CD4-positive, alpha-beta memory T cell (primary cell): Measurements from ENCODE around the gene LRRC45. TPM values are rescaled to one million over a fixed set of nuclear protein-coding genes. Genes with fewer than 3 reads are reported as not detected.

Experiments
- CTCF ChIA-PET: fragments of 350-600 bp; sonication (Branson Sonifier 250); formaldehyde crosslinking; loops from one replicate; lab custom pipeline; 2021; ENCODE audit warnings: inconsistent platforms; ENCODE audit not compliant: partially characterized antibody; lab: Charles Lee
- POLR2A ChIA-PET: fragments of 350-600 bp; sonication (Branson Sonifier 250); formaldehyde crosslinking; loops from one replicate; lab custom pipeline; 2021; ENCODE audit not compliant: partially characterized antibody; lab: Charles Lee
- DNase-seq, 5 donors: peaks; one replicate each; pipeline versions ENCODE4 v3.0.0 to v3.0.0-alpha.2; 2020 to 2022; ENCODE audit warnings: mixed read lengths in 1 of 5
- H3K27ac ChIP-seq: one replicate; pipeline ENCODE4 v1.7.0; 2013; ENCODE audit warnings: low read depth, low read length
- H3K27me3 ChIP-seq: 2 replicates; pipeline ENCODE4 v1.7.0; 2013; ENCODE audit warnings: mild to moderate bottlenecking, low read length, moderate library complexity; ENCODE audit not compliant: insufficient read depth
- H3K36me3 ChIP-seq: 2 replicates; pipeline ENCODE4 v1.7.0; 2013; ENCODE audit warnings: mild to moderate bottlenecking, low read length, moderate library complexity; ENCODE audit not compliant: insufficient read depth
- H3K4me1 ChIP-seq: 2 replicates; pipeline ENCODE4 v1.7.0; 2013; ENCODE audit warnings: mild to moderate bottlenecking, low read length, moderate library complexity; ENCODE audit not compliant: insufficient read depth
- H3K4me3 ChIP-seq, 2 donors: one replicate each; pipeline ENCODE4 v1.7.0; 2013; ENCODE audit warnings: low read length in 2 of 2, mild to moderate bottlenecking in 1 of 2
- H3K9me3 ChIP-seq, 2 donors: one replicate each; pipeline ENCODE4 v1.7.0; 2013; ENCODE audit warnings: low read length in 2 of 2, control low read depth in 1 of 2; ENCODE audit not compliant: control insufficient read depth in 1 of 2
- H3K27ac Mint-ChIP-seq, 7 donors: one replicate each; pipeline ENCODE4 v1.8.0; 2020 to 2021; ENCODE audit warnings: mixed read lengths in 7 of 7, mild to moderate bottlenecking in 6 of 7, inconsistent platforms in 3 of 7, moderate library complexity in 3 of 7
- H3K27me3 Mint-ChIP-seq, 2 donors: one replicate each; pipeline ENCODE4 v1.8.0; 2020 to 2021; ENCODE audit warnings: mixed read lengths in 2 of 2
- H3K36me3 Mint-ChIP-seq, 2 donors: one replicate each; pipeline ENCODE4 v1.8.0; 2020 to 2021; ENCODE audit warnings: mixed read lengths in 2 of 2, inconsistent platforms in 1 of 2, mild to moderate bottlenecking in 1 of 2
- H3K4me1 Mint-ChIP-seq, 4 donors: one replicate each; pipeline ENCODE4 v1.8.0; 2020 to 2021; ENCODE audit warnings: mixed read lengths in 4 of 4, mild to moderate bottlenecking in 1 of 4
- H3K4me3 Mint-ChIP-seq, 8 donors: one replicate each; pipeline ENCODE4 v1.8.0; 2020 to 2021; ENCODE audit warnings: mixed read lengths in 8 of 8, mild to moderate bottlenecking in 7 of 8, moderate library complexity in 6 of 8, inconsistent platforms in 3 of 8
- H3K9me3 Mint-ChIP-seq, 8 donors: one replicate each; pipeline ENCODE4 v1.8.0; 2020 to 2021; ENCODE audit warnings: mixed read lengths in 8 of 8, mild to moderate bottlenecking in 5 of 8, inconsistent platforms in 3 of 8, moderate library complexity in 1 of 8
- intact Hi-C: fragments of 100-400 bp; cut with micrococcal nuclease; formaldehyde crosslinking; loops from one replicate; pipeline ENCODE4 v1.15.1; 2023
- polyA plus RNA-seq, 2 donors: library from polyadenylated mRNA; unstranded; fragments of 300-500 nt; fragmentation: Illumina TruSeq; gene quantifications; one replicate each; pipeline ENCODE4 v1.2.3, GENCODE V29; 2021
- total RNA-seq, 2 experiments: library from RNA; stranded (reverse); gene quantifications; one replicate each; pipeline ENCODE4 v1.2.3, GENCODE V29; 2021

LRRC45 gene
- total and polyA plus RNA-seq, 4 experiments from 2014 or later: 5.7 to 18.7 (median 13.1) TPM

DNA sequence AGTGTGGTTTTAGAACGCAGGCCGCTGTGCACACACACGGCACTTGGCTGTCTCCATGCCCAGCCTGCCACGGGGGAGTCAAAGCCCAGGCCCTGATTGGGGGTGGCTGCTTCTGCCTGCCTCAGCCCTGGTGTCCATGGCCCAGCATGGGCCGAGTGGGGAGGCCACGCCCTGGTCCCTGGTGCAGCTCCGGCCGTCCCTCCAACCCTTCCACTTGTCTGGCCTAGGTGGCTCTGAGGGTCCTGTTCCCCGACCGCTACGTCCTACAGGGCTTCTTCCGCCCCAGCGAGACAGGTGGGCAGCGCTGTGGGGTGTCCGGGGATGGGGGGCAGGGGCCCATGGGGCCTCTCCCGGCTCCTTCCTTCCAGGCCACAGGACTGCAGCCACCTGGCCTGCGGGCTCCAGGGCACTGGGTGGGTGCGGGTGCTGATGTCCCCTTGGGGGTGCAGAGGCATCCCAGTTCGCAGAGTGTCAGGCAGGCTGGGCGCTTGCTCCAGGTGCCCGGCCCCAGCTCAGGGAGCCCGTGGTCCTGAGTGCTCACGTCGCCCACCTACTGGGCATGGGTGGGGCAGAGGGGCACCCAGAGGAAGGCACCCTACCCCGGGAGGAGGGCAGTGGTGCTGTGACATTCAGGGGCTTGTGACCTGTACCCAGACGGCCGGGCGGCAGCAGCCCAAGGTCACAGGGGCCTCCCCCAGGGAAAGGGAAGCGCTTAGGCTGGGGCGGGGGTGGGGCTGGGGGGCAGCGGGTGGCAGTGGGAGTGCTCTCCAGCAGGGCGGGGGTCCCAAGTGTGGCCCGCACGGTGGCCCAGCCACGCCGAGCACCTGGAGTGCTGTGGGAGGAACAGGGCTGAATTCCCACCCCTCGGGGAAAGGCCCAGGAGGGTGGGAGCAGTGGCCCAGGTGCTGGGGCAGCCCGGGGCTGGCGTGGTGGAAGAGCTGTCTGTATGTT, 12.3 kb upstream of the LRRC45 start:
- ChIA-PET POLR2A (no interaction called here), CTCF (interaction anchor here (1.2 kb wide), 1 partner anchor 52 kb away, joined by 3 read pairs; no protein-coding TSS in a partner anchor)
- H3K36me3 Mint-ChIP-seq: no peaks in the 10 kb centered on the region

DNA sequence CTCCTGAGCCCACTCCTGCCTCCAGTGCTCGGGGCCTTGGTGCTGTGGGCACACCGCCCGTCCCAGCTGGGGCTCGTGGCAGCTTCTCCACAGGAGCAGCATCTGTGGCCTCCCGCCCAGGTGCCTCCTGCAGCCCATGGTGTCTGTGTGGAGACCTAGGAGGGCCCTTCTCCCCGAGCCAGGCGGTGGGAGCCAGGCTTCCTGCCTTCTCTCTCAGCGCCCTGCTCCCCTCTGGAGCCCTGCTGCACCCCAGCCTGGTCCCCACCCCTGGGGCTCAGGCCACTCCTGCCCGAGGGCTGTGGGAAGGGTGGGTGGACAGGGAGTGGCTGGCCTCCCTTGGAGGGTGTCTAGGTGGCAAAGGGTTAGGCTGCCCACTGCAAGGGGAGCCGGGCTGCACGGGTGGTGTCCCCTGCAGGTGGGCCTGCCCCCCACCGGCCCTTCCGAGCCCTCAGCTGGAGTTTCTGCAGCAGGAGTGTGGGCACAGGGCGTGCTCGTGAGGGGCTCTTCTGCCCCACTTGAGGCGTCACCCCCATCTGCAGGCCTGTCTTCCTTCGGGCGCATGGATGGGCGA, 11.4 kb upstream of the LRRC45 start:
- H3K4me3 Mint-ChIP-seq: no peak overlapping the region

More for the DNA sequence above, 12.3 kb upstream of the LRRC45 start:
- intact Hi-C loops: no loop called here
- Histone ChIP-seq H3K27me3 (no peaks in the 10 kb centered on the region), H3K27ac (no peak overlapping the region), H3K36me3 (no peaks in the 10 kb centered on the region), H3K4me3 (no peak overlapping the region), H3K4me1 (no peaks in the 10 kb centered on the region), H3K9me3 (no peaks in the 10 kb centered on the region)
- Mint-ChIP-seq H3K9me3 (no peaks in the 10 kb centered on the region), H3K4me3 (no peak overlapping the region), H3K27me3 (no peaks in the 10 kb centered on the region), H3K27ac (no peak overlapping the region), H3K4me1 (peaks cover 0 to 1% (median 0%) of the 10 kb centered on the region in 4 donors)
- no peak for DNase-seq

DNA sequence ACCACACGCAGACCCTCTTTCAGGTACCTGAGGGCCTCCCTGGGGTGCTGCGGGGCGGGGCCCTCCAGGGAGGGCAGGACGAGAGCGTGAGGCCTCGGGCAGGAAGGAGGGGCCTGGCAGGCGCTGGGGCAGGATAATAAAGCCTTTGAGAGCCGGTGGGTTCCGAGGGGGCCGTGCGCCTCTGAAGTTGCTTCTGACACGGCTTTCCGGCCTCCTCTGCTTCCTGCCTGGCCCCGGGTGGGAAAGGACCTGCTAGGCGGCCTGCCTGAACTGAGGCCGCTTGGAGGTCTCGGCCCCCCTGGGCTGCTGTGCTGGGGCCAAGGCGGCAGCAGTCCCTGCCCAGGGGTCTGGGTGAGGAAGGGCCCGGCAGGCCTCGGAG, 10.9 kb upstream of the LRRC45 start:
- Mint-ChIP-seq H3K27ac (no peak overlapping the region), H3K9me3 (no peaks in the 10 kb centered on the region), H3K4me3 (no peak overlapping the region), H3K4me1 (no peaks in the 10 kb centered on the region), H3K36me3 (no peaks in the 10 kb centered on the region), H3K27me3 (no peaks in the 10 kb centered on the region)
- Histone ChIP-seq H3K4me1 (no peaks in the 10 kb centered on the region), H3K4me3 (no peak overlapping the region), H3K27me3 (no peaks in the 10 kb centered on the region), H3K36me3 (no peaks in the 10 kb centered on the region), H3K9me3 (no peaks in the 10 kb centered on the region), H3K27ac (no peak overlapping the region)
- intact Hi-C loops: no loop called here
- CTCF ChIA-PET: interaction anchor here (1.4 kb wide), 1 partner anchor 52 kb away, joined by 4 read pairs; no protein-coding TSS in a partner anchor
- DNase-seq: no peak
- POLR2A ChIA-PET: interaction anchor here (0.6 kb wide), 1 partner anchor 13 kb away, joined by 3 read pairs; no protein-coding TSS in a partner anchor

More for the DNA sequence above, 11.4 kb upstream of the LRRC45 start:
- H3K9me3 Mint-ChIP-seq: no peaks in the 10 kb centered on the region
- H3K4me1 Mint-ChIP-seq: no peaks in the 10 kb centered on the region
- H3K36me3 ChIP-seq: no peaks in the 10 kb centered on the region
- H3K36me3 Mint-ChIP-seq: no peaks in the 10 kb centered on the region
- no peaks in the 10 kb centered on the region for H3K27me3 ChIP-seq
- H3K4me1 ChIP-seq: no peaks in the 10 kb centered on the region
- H3K27ac Mint-ChIP-seq: no peak overlapping the region
- H3K27ac ChIP-seq: no peak overlapping the region
- no peak overlapping the region for H3K4me3 ChIP-seq
- no peak for DNase-seq
- no peaks in the 10 kb centered on the region for H3K27me3 Mint-ChIP-seq
- no peaks in the 10 kb centered on the region for H3K9me3 ChIP-seq
- intact Hi-C loops: no loop called here
- ChIA-PET CTCF (interaction anchor here (1.2 kb wide), 1 partner anchor 52 kb away, joined by 3 read pairs; no protein-coding TSS in a partner anchor), POLR2A (no interaction called here)

GRCh38 chr17:82012640-82013295, 10.3 kb upstream of the LRRC45 start:
- Mint-ChIP-seq H3K4me1 (no peaks in the 10 kb centered on the region), H3K36me3 (no peaks in the 10 kb centered on the region), H3K9me3 (no peaks in the 10 kb centered on the region), H3K4me3 (no peak overlapping the region), H3K27me3 (no peaks in the 10 kb centered on the region), H3K27ac (no peak overlapping the region)
- intact Hi-C loops: no loop called here
- no peaks in the 10 kb centered on the region for H3K27me3 ChIP-seq
- DNase-seq: no peak
- ChIA-PET POLR2A (interaction anchor here (0.6 kb wide), 1 partner anchor 12 kb away, joined by 3 read pairs; no protein-coding TSS in a partner anchor), CTCF (interaction anchor here (1.4 kb wide), 1 partner anchor 52 kb away, joined by 4 read pairs; no protein-coding TSS in a partner anchor)
- no peak overlapping the region for H3K4me3 ChIP-seq
- no peaks in the 10 kb centered on the region for H3K4me1 ChIP-seq
- no peaks in the 10 kb centered on the region for H3K36me3 ChIP-seq
- H3K27ac ChIP-seq: no peak overlapping the region
- no peaks in the 10 kb centered on the region for H3K9me3 ChIP-seq

GRCh38 chr17:82013341-82013740, 9.8 kb upstream of the LRRC45 start:
- POLR2A ChIA-PET: no interaction called here
- no peak overlapping the region for H3K4me3 Mint-ChIP-seq

DNA sequence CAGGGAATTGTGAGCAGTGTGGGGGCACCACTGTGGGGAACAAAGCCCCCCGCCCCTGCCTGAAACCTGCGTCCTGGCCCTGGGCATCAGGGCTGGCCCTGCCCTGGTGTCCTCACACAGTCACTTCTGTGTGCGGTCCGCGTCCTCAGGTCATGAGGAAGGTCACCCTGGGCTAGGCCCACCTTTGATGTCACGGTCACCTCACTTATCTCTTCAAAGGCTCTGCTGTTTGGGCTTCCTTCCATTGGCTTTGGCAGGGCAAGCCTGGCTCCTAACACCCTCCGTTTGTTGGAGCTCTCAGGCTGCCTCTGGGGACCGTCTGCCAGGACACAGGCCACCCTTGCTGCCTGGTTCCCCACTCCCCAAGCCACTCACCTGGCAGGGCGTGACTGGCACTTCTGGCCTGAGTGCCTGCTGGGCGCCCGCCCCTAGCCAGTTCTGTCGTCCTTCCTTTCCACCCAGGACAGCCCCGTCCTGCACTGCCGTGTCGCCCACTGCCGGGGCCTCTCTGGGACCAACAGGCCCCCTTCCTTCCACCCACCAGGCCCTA, 9.3 kb upstream of the LRRC45 start:
- H3K36me3 ChIP-seq: no peaks in the 10 kb centered on the region
- no peak overlapping the region for H3K4me3 ChIP-seq
- H3K4me1 ChIP-seq: no peaks in the 10 kb centered on the region
- intact Hi-C loops: no loop called here
- H3K4me1 Mint-ChIP-seq: peaks cover 0 to 3% (median 0%) of the 10 kb centered on the region in 4 donors
- H3K4me3 Mint-ChIP-seq: no peak overlapping the region
- ChIA-PET POLR2A (interaction anchor here (1.1 kb wide), 1 partner anchor 47 kb away, joined by 3 read pairs; no protein-coding TSS in a partner anchor), CTCF (no interaction called here)
- H3K9me3 Mint-ChIP-seq: no peaks in the 10 kb centered on the region
- H3K27ac Mint-ChIP-seq: no peak overlapping the region
- H3K27me3 ChIP-seq: no peaks in the 10 kb centered on the region
- H3K9me3 ChIP-seq: no peaks in the 10 kb centered on the region
- peaks cover 0 to 3% of the 10 kb centered on the region in 2 donors for H3K36me3 Mint-ChIP-seq
- DNase-seq: no peak
- H3K27ac ChIP-seq: no peak overlapping the region
- H3K27me3 Mint-ChIP-seq: no peaks in the 10 kb centered on the region

More at GRCh38 chr17:82013341-82013740, 9.8 kb upstream of the LRRC45 start:
- H3K27ac ChIP-seq: no peak overlapping the region
- H3K36me3 ChIP-seq: no peaks in the 10 kb centered on the region
- intact Hi-C loops: no loop called here
- Mint-ChIP-seq H3K4me1 (no peaks in the 10 kb centered on the region), H3K27ac (no peak overlapping the region), H3K27me3 (no peaks in the 10 kb centered on the region), H3K36me3 (peaks cover 0 to under 1% of the 10 kb centered on the region in 2 donors), H3K9me3 (no peaks in the 10 kb centered on the region)
- CTCF ChIA-PET: interaction anchor here (1.4 kb wide), 1 partner anchor 53 kb away, joined by 4 read pairs; no protein-coding TSS in a partner anchor
- no peak for DNase-seq
- H3K4me1 ChIP-seq: no peaks in the 10 kb centered on the region
- H3K27me3 ChIP-seq: no peaks in the 10 kb centered on the region
- no peaks in the 10 kb centered on the region for H3K9me3 ChIP-seq
- H3K4me3 ChIP-seq: no peak overlapping the region
